ENCODE results near the gene PNKD.

Gene PNKD

GRCh38 chr2:218229239-218229638, 41.1 kb upstream of the PNKD start:
- peaks cover 11% of the 10 kb centered on the region for H3K79me2 ChIP-seq (ENCODE audit: insufficient read depth, low read length)
- H3F3A ChIP-seq (ENCODE audit: insufficient read depth, low read length) = no peaks in the 10 kb centered on the region
- H3K36me3 ChIP-seq (ENCODE audit: insufficient read depth, low read length) = peaks cover 97% of the 10 kb centered on the region
- H3K4me1 ChIP-seq (ENCODE audit: insufficient read depth, low read length, severe bottlenecking) = peaks cover 16% of the 10 kb centered on the region
- H3K9me2 ChIP-seq (ENCODE audit: low read depth, low read length) = no peaks in the 10 kb centered on the region
- TF ChIP-seq CTCF (IDR thresholded peaks at IDR 0.05; ENCODE audit: low read length) (no peak), EZH2 (IDR thresholded peaks at IDR 0.05; ENCODE audit: borderline replicate concordance, low read length) (no peak)
- H3K4me2 ChIP-seq (ENCODE audit: low read length) = no peak overlapping the region
- no peaks in the 10 kb centered on the region for H4K20me1 ChIP-seq (ENCODE audit: insufficient read depth, low read length)
- no peak overlapping the region for H3K9ac ChIP-seq (ENCODE audit: low read length)
- no peaks in the 10 kb centered on the region for H3K9me3 ChIP-seq (ENCODE audit: low read length)
- peak overlapping the region; percentile 43 for H3K27ac ChIP-seq (ENCODE audit: low read depth, low read length, poor library complexity, severe bottlenecking)
- H3K27me3 ChIP-seq (ENCODE audit: insufficient read depth, low read length) = no peaks in the 10 kb centered on the region
- no peak overlapping the region for H2AFZ ChIP-seq (ENCODE audit: low read length)
- no peak overlapping the region for H3K4me3 ChIP-seq (ENCODE audit: low read depth, low read length, poor library complexity, severe bottlenecking)

GRCh38 chr2:218229851-218230250, 40.5 kb upstream of the PNKD start:
- TF ChIP-seq EZH2 (IDR thresholded peaks at IDR 0.05; ENCODE audit: borderline replicate concordance, low read length) (no peak), CTCF (IDR thresholded peaks at IDR 0.05; ENCODE audit: low read length) (no peak)
- Histone ChIP-seq H3K9me3 (ENCODE audit: low read length) (no peaks in the 10 kb centered on the region), H3K36me3 (ENCODE audit: insufficient read depth, low read length) (peaks cover 97% of the 10 kb centered on the region), H2AFZ (ENCODE audit: low read length) (no peak overlapping the region), H3F3A (ENCODE audit: insufficient read depth, low read length) (no peaks in the 10 kb centered on the region), H3K4me2 (ENCODE audit: low read length) (no peak overlapping the region), H3K27ac (ENCODE audit: low read depth, low read length, poor library complexity, severe bottlenecking) (peak overlapping the region; percentile 11), H3K9me2 (ENCODE audit: low read depth, low read length) (no peaks in the 10 kb centered on the region), H3K9ac (ENCODE audit: low read length) (no peak overlapping the region), H3K79me2 (ENCODE audit: insufficient read depth, low read length) (peaks cover 4% of the 10 kb centered on the region), H3K4me1 (ENCODE audit: insufficient read depth, low read length, severe bottlenecking) (peaks cover 16% of the 10 kb centered on the region), H4K20me1 (ENCODE audit: insufficient read depth, low read length) (no peaks in the 10 kb centered on the region), H3K27me3 (ENCODE audit: insufficient read depth, low read length) (no peaks in the 10 kb centered on the region), H3K4me3 (ENCODE audit: low read depth, low read length, poor library complexity, severe bottlenecking) (no peak overlapping the region)

GRCh38 chr2:218230882-218231281, 39.4 kb upstream of the PNKD start:
- H4K20me1 ChIP-seq (ENCODE audit: insufficient read depth, low read length) = no peaks in the 10 kb centered on the region
- no peaks in the 10 kb centered on the region for H3K9me2 ChIP-seq (ENCODE audit: low read depth, low read length)
- H3F3A ChIP-seq (ENCODE audit: insufficient read depth, low read length) = no peaks in the 10 kb centered on the region
- no peak overlapping the region for H2AFZ ChIP-seq (ENCODE audit: low read length)
- H3K4me3 ChIP-seq (ENCODE audit: low read depth, low read length, poor library complexity, severe bottlenecking) = no peak overlapping the region
- peaks cover 97% of the 10 kb centered on the region for H3K36me3 ChIP-seq (ENCODE audit: insufficient read depth, low read length)
- H3K27me3 ChIP-seq (ENCODE audit: insufficient read depth, low read length) = no peaks in the 10 kb centered on the region
- peaks cover 16% of the 10 kb centered on the region for H3K4me1 ChIP-seq (ENCODE audit: insufficient read depth, low read length, severe bottlenecking)
- H3K9ac ChIP-seq (ENCODE audit: low read length) = no peak overlapping the region
- no peak overlapping the region for H3K4me2 ChIP-seq (ENCODE audit: low read length)
- no peaks in the 10 kb centered on the region for H3K9me3 ChIP-seq (ENCODE audit: low read length)
- H3K27ac ChIP-seq (ENCODE audit: low read depth, low read length, poor library complexity, severe bottlenecking) = no peak overlapping the region
- no peak for TF ChIP-seq EZH2 (IDR thresholded peaks at IDR 0.05; ENCODE audit: borderline replicate concordance, low read length)
- TF ChIP-seq CTCF (IDR thresholded peaks at IDR 0.05; ENCODE audit: low read length) = peak; percentile 28; the same call in 1 of the 2 replicates
- no peaks in the 10 kb centered on the region for H3K79me2 ChIP-seq (ENCODE audit: insufficient read depth, low read length)
